ENCODE results near the gene ASB11. TPM values are rescaled to one million over a fixed set of nuclear protein-coding genes. Genes with fewer than 3 reads are reported as not detected.

The ASB11 gene
- total RNA-seq, 4 donors from 2014 or later: not detected

- no peak for DNase-seq (ENCODE audit: extremely low spot score)
- peaks cover 0 to 10% (median 6%) of the 10 kb centered on the region in 4 donors for H3K4me1 ChIP-seq
- TF ChIP-seq EP300 (IDR thresholded peaks at IDR 0.05) (no peak), CTCF (IDR thresholded peaks at IDR 0.05) (no peak), POLR2AphosphoS5 (IDR thresholded peaks at IDR 0.05) (no peak), POLR2A (IDR thresholded peaks at IDR 0.05; ENCODE audit: low read depth) (no peak)
- intact Hi-C loops (cut with DNase I): no loop called here
- no peaks in the 10 kb centered on the region for H3K27me3 ChIP-seq
- H3K4me3 ChIP-seq: no peak overlapping the region
- H3K27ac ChIP-seq (replicated peaks in 1 of 4): no peak overlapping the region
- 88% methylated on average over 1 of the region's 1 CpG for WGBS
- H3K36me3 ChIP-seq: no peaks in the 10 kb centered on the region
- peaks cover 0 to 4% (median 0%) of the 10 kb centered on the region in 4 donors for H3K9me3 ChIP-seq
Observed at GRCh38 chrX:15271757-15272156, 43.7 kb downstream of the ASB11 start.

GRCh38 chrX:15269618-15270521 is 45.6 kb downstream of the ASB11 start, which contains the start of gene ASB9:
Gene ASB9 (minus strand): TSS chrX:15270083. CDS start chrX:15269874, 209 bp downstream.
- intact Hi-C loops (cut with DNase I): no loop called here
- no peak for TF ChIP-seq EP300 (IDR thresholded peaks at IDR 0.05)
- no peak for TF ChIP-seq POLR2A (IDR thresholded peaks at IDR 0.05; ENCODE audit: low read depth)
- no peak for TF ChIP-seq POLR2AphosphoS5 (IDR thresholded peaks at IDR 0.05)
- H3K27me3 ChIP-seq: no peaks in the 10 kb centered on the region
- peaks cover 0 to 10% (median 6%) of the 10 kb centered on the region in 4 donors for H3K4me1 ChIP-seq
- peak within 1 kb of the TSS in 2 of 4 donors; percentile 6 to 40 for H3K27ac ChIP-seq (replicated peaks in 1 of 4)
- WGBS: 37% methylated on average over 13 of the region's 15 CpGs
- H3K9me3 ChIP-seq: peaks cover 0 to 4% (median 0%) of the 10 kb centered on the region in 4 donors
- no peaks in the 10 kb centered on the region for H3K36me3 ChIP-seq
- no peak for DNase-seq (ENCODE audit: extremely low spot score)
- peak within 1 kb of the TSS; percentile 10 to 32 (median 16) for H3K4me3 ChIP-seq

GRCh38 chrX:15269120-15269519 is 46.3 kb downstream of the ASB11 start:
- Histone ChIP-seq H3K4me3 (no peak overlapping the region), H3K36me3 (no peaks in the 10 kb centered on the region), H3K27me3 (no peaks in the 10 kb centered on the region), H3K27ac (replicated peaks in 1 of 4) (no peak overlapping the region), H3K9me3 (peaks cover 0 to 4% (median 0%) of the 10 kb centered on the region in 4 donors), H3K4me1 (peaks cover 0 to 10% (median 6%) of the 10 kb centered on the region in 4 donors)
- DNase-seq (ENCODE audit: extremely low spot score): no peak
- 92% methylated on average over 1 of the region's 1 CpG for WGBS
- TF ChIP-seq POLR2A (IDR thresholded peaks at IDR 0.05; ENCODE audit: low read depth) (no peak), POLR2AphosphoS5 (IDR thresholded peaks at IDR 0.05) (no peak), CTCF (IDR thresholded peaks at IDR 0.05) (no peak), EP300 (IDR thresholded peaks at IDR 0.05) (no peak)
- intact Hi-C loops (cut with DNase I): no loop called here

- Histone ChIP-seq H3K36me3 (no peaks in the 10 kb centered on the region), H3K4me3 (no peak overlapping the region), H3K27ac (replicated peaks in 1 of 4) (no peak overlapping the region), H3K4me1 (no peaks in the 10 kb centered on the region), H3K27me3 (no peaks in the 10 kb centered on the region), H3K9me3 (no peaks in the 10 kb centered on the region)
- TF ChIP-seq POLR2AphosphoS5 (IDR thresholded peaks at IDR 0.05): no peak
- TF ChIP-seq CTCF (IDR thresholded peaks at IDR 0.05): no peak
- no peak for TF ChIP-seq EP300 (IDR thresholded peaks at IDR 0.05)
- TF ChIP-seq POLR2A (IDR thresholded peaks at IDR 0.05; ENCODE audit: low read depth): no peak
- intact Hi-C loops (cut with DNase I): no loop called here
- no peak for DNase-seq (ENCODE audit: extremely low spot score)
Observed at GRCh38 chrX:15254852-15255251, 60.6 kb downstream of the ASB11 start.

GRCh38 chrX:15245896-15246295 is 69.5 kb downstream of the ASB11 start:
- Histone ChIP-seq H3K4me1 (no peaks in the 10 kb centered on the region), H3K4me3 (no peak overlapping the region), H3K27ac (replicated peaks in 1 of 4) (no peak overlapping the region), H3K9me3 (no peaks in the 10 kb centered on the region), H3K27me3 (peaks cover 0 to 5% (median 0%) of the 10 kb centered on the region in 4 donors), H3K36me3 (no peaks in the 10 kb centered on the region)
- TF ChIP-seq EP300 (IDR thresholded peaks at IDR 0.05): no peak
- TF ChIP-seq CTCF (IDR thresholded peaks at IDR 0.05): no peak
- no peak for TF ChIP-seq POLR2AphosphoS5 (IDR thresholded peaks at IDR 0.05)
- TF ChIP-seq POLR2A (IDR thresholded peaks at IDR 0.05; ENCODE audit: low read depth): no peak
- 55% methylated on average over 4 of the region's 4 CpGs for WGBS
- intact Hi-C loops (cut with DNase I): no loop called here
- no peak for DNase-seq (ENCODE audit: extremely low spot score)
